H1 (cell line): Measurements from ENCODE around the gene FGFR2. TPM values are rescaled to one million over a fixed set of nuclear protein-coding genes. Genes with fewer than 3 reads are reported as not detected.
A peak's percentile ranks its signal among the peaks of the same experiment; 100 is the strongest.

Source experiments
- CTCF ChIA-PET: fragments of 300-600 bp; sonication (Branson Sonifier 250); formaldehyde crosslinking; loops from one replicate; lab custom pipeline; 2021; ENCODE audit not compliant: partially characterized antibody; lab: Charles Lee
- POLR2A ChIA-PET: fragments of 300-600 bp; sonication (Branson Sonifier 250); formaldehyde crosslinking; loops from one replicate; lab custom pipeline; 2021; ENCODE audit warnings: inconsistent platforms; ENCODE audit not compliant: partially characterized antibody; lab: Charles Lee
- DNase-seq, 2 experiments: peaks; one replicate each; pipeline versions ENCODE4 v3.0.0 to v3.0.0-alpha.2; 2010 to 2022; ENCODE audit warnings: low spot score in 2 of 2, low read depth in 1 of 2, mixed read lengths in 1 of 2
- FAIRE-seq: peaks from 2 replicates; lab custom pipeline; 2011; peaks lifted over from hg19 to GRCh38; lab: Jason Lieb, UNC
- H2AFZ ChIP-seq: 2 replicates; pipeline ENCODE4 v1.8.1; 2012; ENCODE audit warnings: low read length, inconsistent platforms
- H2AK5ac ChIP-seq: 2 replicates; pipeline ENCODE4 v1.6.1; 2013; ENCODE audit warnings: low read depth, low read length
- H2BK120ac ChIP-seq: replicated peaks from 2 replicates; pipeline ENCODE3; 2013; ENCODE audit warnings: low read depth, low read length, inconsistent platforms
- H2BK12ac ChIP-seq: 2 replicates; pipeline ENCODE4 v1.6.1; 2013; ENCODE audit warnings: low read depth, low read length
- H2BK15ac ChIP-seq: 2 replicates; pipeline ENCODE4 v1.6.1; 2013; ENCODE audit warnings: low read length
- H2BK20ac ChIP-seq: 2 replicates; pipeline ENCODE4 v1.6.1; 2013; ENCODE audit warnings: low read length
- H2BK5ac ChIP-seq: 2 replicates; pipeline ENCODE4 v1.6.1; 2013; ENCODE audit warnings: low read depth, low read length
- H3K14ac ChIP-seq: 2 replicates; pipeline ENCODE4 v1.6.1; 2013; ENCODE audit warnings: inconsistent platforms; ENCODE audit not compliant: insufficient read length
- H3K18ac ChIP-seq: 2 replicates; pipeline ENCODE4 v1.6.1; 2013; ENCODE audit warnings: low read length; ENCODE audit errors: extremely low read depth
- H3K23ac ChIP-seq: 2 replicates; pipeline ENCODE4 v1.6.1; 2013; ENCODE audit warnings: inconsistent platforms; ENCODE audit not compliant: insufficient read length
- H3K23me2 ChIP-seq: 2 replicates; pipeline ENCODE4 v1.6.1; 2013; ENCODE audit warnings: low read depth, low read length
- H3K27ac ChIP-seq: 2 replicates; pipeline ENCODE4 v1.6.1; 2011; ENCODE audit warnings: low read depth, low read length, inconsistent platforms
- H3K27me3 ChIP-seq, 4 experiments: replicated peaks in 1 of 4; 1 replicate in 1 of 4; 2 replicates in 3 of 4; pipeline versions ENCODE4 v1.6.1 to v1.8.1; 2011 to 2013; ENCODE audit warnings: low read length in 3 of 4, mild to moderate bottlenecking in 3 of 4, inconsistent platforms in 2 of 4, mixed read lengths in 2 of 4, moderate library complexity in 1 of 4; ENCODE audit not compliant: control insufficient read depth in 3 of 4, insufficient read depth in 3 of 4; ENCODE audit errors: extremely low read depth in 1 of 4
- H3K36me3 ChIP-seq, 4 experiments: 2 replicates each; pipeline versions ENCODE4 v1.6.1 to v1.8.1; 2011 to 2013; ENCODE audit warnings: mild to moderate bottlenecking in 4 of 4, low read length in 3 of 4, moderate library complexity in 2 of 4, control low read depth in 1 of 4, inconsistent platforms in 1 of 4; ENCODE audit not compliant: insufficient read depth in 4 of 4, control insufficient read depth in 2 of 4
- H3K4ac ChIP-seq: replicated peaks from 2 replicates; pipeline ENCODE3; 2013; ENCODE audit warnings: low read length, low read depth, mixed read lengths, inconsistent platforms; ENCODE audit not compliant: insufficient read length
- H3K4me1 ChIP-seq, 4 experiments: replicated peaks in 1 of 4; 1 replicate in 1 of 4; 2 replicates in 3 of 4; pipeline versions ENCODE4 v1.6.1 to v1.8.1; 2011 to 2013; ENCODE audit warnings: low read length in 3 of 4, inconsistent platforms in 2 of 4, mixed read lengths in 1 of 4; ENCODE audit not compliant: insufficient read depth in 4 of 4, control insufficient read depth in 3 of 4
- H3K4me2 ChIP-seq, 2 experiments: 2 replicates each; pipeline versions ENCODE4 v1.6.1 to v1.8.1; 2011 to 2013; ENCODE audit warnings: low read depth in 2 of 2, low read length in 2 of 2, control low read depth in 1 of 2, inconsistent platforms in 1 of 2, mild to moderate bottlenecking in 1 of 2; ENCODE audit not compliant: insufficient read depth in 1 of 2
- H3K4me3 ChIP-seq, 4 experiments: fragments of 200-600, 300-600 bp in 1 of 4; sonication (generic), shearing (Covaris generic), sonication (Bioruptor Twin) in 1 of 4; 2 replicates each; pipeline versions ENCODE4 v1.5.1 to v1.8.1; 2011 to 2016; ENCODE audit warnings: low read length in 4 of 4, low read depth in 3 of 4, control low read depth in 2 of 4, inconsistent platforms in 2 of 4, mild to moderate bottlenecking in 2 of 4, mixed read lengths in 1 of 4, moderate library complexity in 1 of 4; ENCODE audit not compliant: insufficient read depth in 2 of 4; ENCODE audit errors: extremely low read depth in 1 of 4
- H3K56ac ChIP-seq: replicated peaks from 2 replicates; pipeline ENCODE3; 2013; ENCODE audit warnings: low read depth, mild to moderate bottlenecking, mixed read lengths, low read length, inconsistent platforms; ENCODE audit not compliant: insufficient read length
- H3K79me1 ChIP-seq: 2 replicates; pipeline ENCODE4 v1.6.1; 2013; ENCODE audit warnings: low read depth, low read length, control low read depth
- H3K79me2 ChIP-seq, 2 experiments: 2 replicates each; pipeline versions ENCODE4 v1.6.1 to v1.8.1; 2012 to 2013; ENCODE audit warnings: low read length in 2 of 2, mild to moderate bottlenecking in 2 of 2, inconsistent platforms in 1 of 2; ENCODE audit not compliant: insufficient read depth in 2 of 2, control insufficient read depth in 1 of 2
- H3K9ac ChIP-seq, 4 experiments: replicated peaks in 1 of 4; 1 replicate in 1 of 4; 2 replicates in 3 of 4; pipeline versions ENCODE4 v1.6.1 to v1.8.1; 2011 to 2013; ENCODE audit warnings: low read depth in 3 of 4, low read length in 3 of 4, control low read depth in 2 of 4, mild to moderate bottlenecking in 2 of 4, moderate library complexity in 2 of 4, inconsistent platforms in 1 of 4; ENCODE audit errors: extremely low read depth in 1 of 4
- H3K9me3 ChIP-seq, 2 experiments: 2 replicates each; pipeline versions ENCODE4 v1.6.1 to v1.8.1; 2012 to 2013; ENCODE audit warnings: mild to moderate bottlenecking in 2 of 2, moderate library complexity in 2 of 2, control low read depth in 1 of 2, inconsistent platforms in 1 of 2, low read depth in 1 of 2, low read length in 1 of 2, mixed read lengths in 1 of 2; ENCODE audit not compliant: insufficient read depth in 2 of 2
- H4K20me1 ChIP-seq, 2 experiments: replicated peaks in 1 of 2; 2 replicates each; pipeline versions ENCODE3 to v1.8.1; 2011 to 2013; ENCODE audit warnings: inconsistent platforms in 2 of 2, low read length in 2 of 2, mild to moderate bottlenecking in 1 of 2; ENCODE audit not compliant: insufficient read depth in 2 of 2, control insufficient read depth in 1 of 2
- H4K5ac ChIP-seq: 2 replicates; pipeline ENCODE4 v1.6.1; 2013; ENCODE audit warnings: low read length, low read depth, mixed read lengths, inconsistent platforms; ENCODE audit not compliant: insufficient read length
- H4K8ac ChIP-seq: 2 replicates; pipeline ENCODE4 v1.8.0; 2013; ENCODE audit warnings: mild to moderate bottlenecking, moderate library complexity, low read length, inconsistent platforms; ENCODE audit not compliant: insufficient read depth; ENCODE audit errors: extremely low read depth
- H4K91ac ChIP-seq: replicated peaks from 2 replicates; pipeline ENCODE3; 2013; ENCODE audit warnings: low read length, mixed read lengths, inconsistent platforms; ENCODE audit not compliant: insufficient read length
- BCL11A ChIP-seq, 2 experiments: IDR thresholded peaks; one replicate each; pipeline ENCODE4 v1.6.1; 2011; ENCODE audit warnings: low read depth in 2 of 2, low read length in 2 of 2, mild to moderate bottlenecking in 2 of 2
- HDAC2 ChIP-seq, 2 experiments: fragments of 300-600 bp in 1 of 2; sonication (generic) in 1 of 2; IDR thresholded peaks; 2 replicates each; pipeline ENCODE4 v1.6.1; 2011 to 2012; ENCODE audit warnings: low read depth in 2 of 2, low read length in 2 of 2, mild to moderate bottlenecking in 2 of 2, moderate library complexity in 2 of 2, borderline replicate concordance in 1 of 2, inconsistent platforms in 1 of 2
- NANOG ChIP-seq: IDR thresholded peaks from 2 replicates; pipeline ENCODE4 v1.6.1; 2011; ENCODE audit warnings: low read length, low read depth, mild to moderate bottlenecking, inconsistent platforms; ENCODE audit not compliant: insufficient read depth, poor library complexity, severe bottlenecking
- PHF8 ChIP-seq: fragments of 200-600 bp; sonication (generic); conservative IDR thresholded peaks from 2 replicates; pipeline ENCODE4 v1.7.1; 2012; ENCODE audit warnings: low read depth, mild to moderate bottlenecking, inconsistent platforms, low read length, moderate library complexity
- TAF1 ChIP-seq: IDR thresholded peaks from 2 replicates; pipeline ENCODE4 v1.6.1; 2011; ENCODE audit warnings: mild to moderate bottlenecking, low read depth, low read length
- USF2 ChIP-seq: IDR thresholded peaks from 2 replicates; pipeline ENCODE4 v1.6.1; 2011; ENCODE audit warnings: low read length, improper control_type of control experiment
- WGBS, 2 experiments: shearing (Covaris generic) in 1 of 2; methylation state at CpG; one replicate each; pipeline versions ENCODE4 v1.1.6 to v1.1.7; 2013 to 2015; ENCODE audit warnings: low lambda C conversion rate in 2 of 2, mixed read lengths in 2 of 2, inconsistent platforms in 1 of 2, low coverage in 1 of 2, missing lambda C conversion rate in 1 of 2; ENCODE audit not compliant: insufficient replicate concordance in 2 of 2, insufficient coverage in 1 of 2, insufficient read length in 1 of 2; ENCODE audit errors: extremely low coverage in 1 of 2, missing lambda C conversion rate in 1 of 2; 5-methylcytosine and 5-hydroxymethylcytosine counted together
- polyA plus RNA-seq, 7 experiments: library from polyadenylated mRNA; depleted of rRNA in 3 of 7; stranded (reverse) in 5 of 7; unstranded in 2 of 7; fragments of >200 nt in 5 of 7; fragments of 200-250 nt in 2 of 7; gene quantifications; 1 replicate in 5 of 7; 2 replicates in 1 of 7; 4 replicates in 1 of 7; pipeline versions ENCODE4 v1.2.1 to v1.2.3, GENCODE V29; 2011 to 2013; ENCODE audit warnings: missing spikeins in 2 of 7, mixed read lengths in 2 of 7
- total RNA-seq: library from RNA; stranded (reverse); fragmentation: NEBNext Ultra II Directional; extraction: Animal tissue kit (Norgen Biotek cat#: 25700); gene quantifications from 2 replicates; pipeline ENCODE4 v1.2.1, GENCODE V29; 2021

Gene FGFR2
- total and polyA plus RNA-seq, 2 of the 8 experiments (the other 6 are each of a cell fraction or from before 2014, with no cell fraction given): 50.2 to 81.2 TPM

DNA sequence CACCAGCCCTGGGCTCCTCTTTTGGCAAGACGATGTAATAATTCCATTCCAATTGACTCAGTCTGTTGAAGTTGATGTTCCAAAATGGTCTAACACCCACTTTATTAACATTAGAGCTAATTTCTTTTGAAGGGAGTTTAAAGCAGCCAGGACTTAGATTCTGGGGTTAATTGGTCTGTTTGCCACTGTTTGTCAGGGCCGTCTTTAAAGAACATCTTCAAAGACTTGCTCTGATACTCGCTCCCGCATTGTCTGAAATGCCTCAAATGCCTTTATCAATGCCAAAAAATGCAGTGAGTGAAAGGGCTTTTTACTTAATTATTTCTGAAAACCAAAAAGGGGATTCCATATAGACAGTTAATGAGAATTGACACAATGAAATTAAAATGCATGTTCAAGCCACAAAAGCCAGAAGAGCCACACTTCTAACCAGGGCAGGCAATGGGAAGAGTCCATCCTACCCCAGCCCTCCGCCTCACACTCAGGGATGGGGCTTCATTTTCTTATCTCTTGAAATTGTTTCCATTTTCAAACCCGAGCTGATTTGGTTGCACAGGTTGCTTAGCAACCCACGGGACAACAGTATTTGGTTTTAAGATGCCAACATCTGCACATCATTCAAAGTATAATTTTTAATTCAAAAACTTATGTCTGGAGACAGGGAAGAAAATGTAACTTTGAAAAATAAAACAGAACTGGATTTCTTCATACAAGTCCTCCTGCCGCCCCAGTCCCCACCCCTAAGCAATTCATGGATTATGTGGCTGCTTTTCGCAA, 163.0 kb downstream of the FGFR2 start:
- Histone ChIP-seq H4K5ac (no peak overlapping the region), H3K9ac (no peak overlapping the region), H2AK5ac (no peak overlapping the region), H3K4me3 (no peak overlapping the region), H4K8ac (no peak overlapping the region), H4K20me1 (no peaks in the 10 kb centered on the region), H4K91ac (no peak overlapping the region), H2BK120ac (no peak overlapping the region), H3K18ac (no peak overlapping the region), H2BK5ac (no peak overlapping the region), H2AFZ (no peak overlapping the region), H3K23ac (no peak overlapping the region), H3K9me3 (no peaks in the 10 kb centered on the region), H3K56ac (no peak overlapping the region), H3K36me3 (no peaks in the 10 kb centered on the region), H3K4me2 (no peak overlapping the region), H3K79me2 (no peaks in the 10 kb centered on the region), H3K4ac (no peak overlapping the region), H3K27ac (no peak overlapping the region), H3K4me1 (peaks cover 0 to 10% (median 3%) of the 10 kb centered on the region in 4 experiments; a peak in 6 of 7 replicates), H2BK15ac (no peak overlapping the region), H3K14ac (no peak overlapping the region), H2BK20ac (no peak overlapping the region), H3K79me1 (no peaks in the 10 kb centered on the region), H2BK12ac (no peak overlapping the region), H3K23me2 (no peaks in the 10 kb centered on the region), H3K27me3 (no peaks in the 10 kb centered on the region; a peak in 1 of 7 replicates)
- FAIRE-seq: peak; percentile 66
- TF ChIP-seq PHF8 (no peak), USF2 (no peak), HDAC2 (IDR thresholded peaks at IDR 0.05; ENCODE audit: borderline replicate concordance in 1 of 2, low read depth in 2 of 2, low read length in 2 of 2) (no peak), BCL11A (IDR thresholded peaks at IDR 0.05; ENCODE audit: low read depth in 2 of 2, low read length in 2 of 2) (no peak), TAF1 (no peak), NANOG (no peak)
- no peak for DNase-seq
- WGBS, 2 experiments: 89% methylated on average over 9 of the region's 9 CpGs; no CpG with 5 or more reads in 1 of the 2 experiments
- POLR2A ChIA-PET: no interaction called here
- CTCF ChIA-PET: interaction anchor here (1.0 kb wide), 1 partner anchor 20 kb away, joined by 3 read pairs; no protein-coding TSS in a partner anchor
